OCI-LY1 (cell line): ENCODE measurements around the gene FAM200C.

ENCODE experiments used
- H2AFZ ChIP-seq: fragments of 200-600 bp; sonication (generic), shearing (Covaris generic); 2 replicates; pipeline ENCODE4 v1.6.0; 2014; ENCODE audit warnings: antibody characterized with exemption, mild to moderate bottlenecking, low read length
- H3F3A ChIP-seq: fragments of 200-600 bp; sonication (generic), shearing (Covaris generic); 2 replicates; pipeline ENCODE4 v1.6.0; 2014; ENCODE audit warnings: mild to moderate bottlenecking, antibody characterized with exemption, low read length, moderate library complexity; ENCODE audit not compliant: insufficient read depth
- H3K27ac ChIP-seq: fragments of 200-600 bp; sonication (generic); 2 replicates; pipeline ENCODE4 v1.5.1; 2014; ENCODE audit warnings: low read length, mixed run types, mild to moderate bottlenecking, low read depth; ENCODE audit not compliant: poor library complexity, severe bottlenecking
- H3K27me3 ChIP-seq: fragments of 200-600 bp; sonication (generic); 2 replicates; pipeline ENCODE4 v1.6.0; 2014; ENCODE audit warnings: antibody characterized with exemption, mild to moderate bottlenecking, low read length, moderate library complexity; ENCODE audit not compliant: insufficient read depth
- H3K36me3 ChIP-seq: fragments of 200-600 bp; sonication (generic); 2 replicates; pipeline ENCODE4 v1.6.1; 2014; ENCODE audit warnings: mild to moderate bottlenecking, antibody characterized with exemption, low read length, moderate library complexity, mixed read lengths; ENCODE audit not compliant: insufficient read depth
- H3K4me1 ChIP-seq: fragments of 200-600 bp; sonication (generic); 2 replicates; pipeline ENCODE4 v1.5.1; 2014; ENCODE audit warnings: mild to moderate bottlenecking, low read length, moderate library complexity; ENCODE audit not compliant: insufficient read depth, severe bottlenecking
- H3K4me2 ChIP-seq: fragments of 200-600 bp; sonication (generic), shearing (Covaris generic); 2 replicates; pipeline ENCODE4 v1.6.1; 2014; ENCODE audit warnings: low read length
- H3K4me3 ChIP-seq: fragments of 200-600 bp; sonication (generic); 2 replicates; pipeline ENCODE4 v1.5.1; 2014; ENCODE audit warnings: low read length, low read depth, mild to moderate bottlenecking, mixed read lengths; ENCODE audit not compliant: poor library complexity, severe bottlenecking
- H3K79me2 ChIP-seq: fragments of 200-600 bp; shearing (Covaris generic); 2 replicates; pipeline ENCODE4 v1.6.1; 2016; ENCODE audit warnings: mixed run types, low read length, mixed read lengths; ENCODE audit not compliant: insufficient read depth
- H3K9ac ChIP-seq: fragments of 200-600 bp; sonication (generic), shearing (Covaris generic); 2 replicates; pipeline ENCODE4 v1.6.1; 2014; ENCODE audit warnings: mild to moderate bottlenecking, low read length, mixed read lengths
- H3K9me2 ChIP-seq: fragments of 200-600 bp; sonication (generic), shearing (Covaris generic); 2 replicates; pipeline ENCODE4 v1.6.1; 2014; ENCODE audit warnings: low read depth, mild to moderate bottlenecking, low read length, mixed read lengths
- H3K9me3 ChIP-seq: fragments of 200-600 bp; shearing (Covaris generic); 2 replicates; pipeline ENCODE4 v1.6.1; 2014; ENCODE audit warnings: low read length, mixed read lengths
- H4K20me1 ChIP-seq: fragments of 200-600 bp; sonication (generic), shearing (Covaris generic); 2 replicates; pipeline ENCODE4 v1.6.0; 2016; ENCODE audit warnings: mild to moderate bottlenecking, low read length; ENCODE audit not compliant: insufficient read depth
- EZH2 ChIP-seq: fragments of 200-600 bp; sonication (generic), shearing (Covaris generic); IDR thresholded peaks from 2 replicates; pipeline ENCODE4 v1.8.0; 2017; ENCODE audit warnings: borderline replicate concordance, mixed run types, mild to moderate bottlenecking, antibody characterized with exemption, low read length, moderate library complexity, mixed read lengths
- TF ChIP-seq, protein P1 (sequence below): fragments of 200-600 bp; sonication (generic), shearing (Covaris generic); IDR thresholded peaks from 2 replicates; pipeline ENCODE4 v1.5.1; 2017; ENCODE audit warnings: mild to moderate bottlenecking, antibody characterized with exemption, low read length, moderate library complexity, mixed read lengths

FAM200C gene

DNA sequence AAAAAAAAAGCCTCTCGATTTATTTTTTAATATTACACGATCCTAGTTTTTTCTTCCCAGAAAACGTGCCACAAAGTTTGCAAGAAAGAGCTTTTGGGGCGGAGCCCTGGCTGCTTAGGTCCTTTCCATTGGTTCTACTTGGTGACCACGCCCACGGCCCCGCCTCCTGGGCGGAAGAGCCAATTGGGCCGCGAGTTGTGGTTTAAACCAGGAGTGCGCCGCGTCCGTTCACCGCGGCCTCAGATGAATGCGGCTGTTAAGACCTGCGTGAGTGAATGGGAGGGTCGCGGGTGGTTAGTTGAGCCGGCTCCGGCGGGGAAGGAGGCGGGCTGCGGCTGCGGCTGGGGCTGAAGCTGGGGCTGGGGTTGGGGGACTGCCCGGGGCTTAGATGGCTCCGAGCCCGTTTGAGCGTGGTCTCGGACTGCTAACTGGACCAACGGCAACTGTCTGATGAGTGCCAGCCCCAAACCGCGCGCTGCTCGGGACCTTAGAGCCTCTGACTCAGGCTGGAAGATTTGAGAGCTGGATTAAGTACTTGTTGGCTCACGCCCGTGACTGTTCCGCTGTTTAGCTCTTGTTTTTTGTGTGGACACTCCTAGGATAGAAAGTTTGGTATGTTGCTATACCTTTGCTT lies 21.9 kb upstream of the FAM200C start, which contains the start of gene PTTG1:
TSS of gene PTTG1 (plus strand) at position 231 of the 634 bp plus-strand sequence. CDS start 458 bp downstream, outside the sequence.
- no peak for TF ChIP-seq EZH2
- Histone ChIP-seq H3K27ac (peak within 1 kb of the TSS; percentile 93), H3K4me3 (peak within 1 kb of the TSS; percentile 98), H4K20me1 (no peaks in the 10 kb centered on the region), H3K4me1 (peaks cover 75% of the 10 kb centered on the region), H2AFZ (no peak within 1 kb of the TSS), H3K79me2 (peaks cover 56% of the 10 kb centered on the region), H3K27me3 (no peaks in the 10 kb centered on the region), H3K36me3 (peaks cover 49% of the 10 kb centered on the region; the same call in 1 of the 2 replicates), H3K9me3 (no peaks in the 10 kb centered on the region), H3K9me2 (no peaks in the 10 kb centered on the region), H3K9ac (peak within 1 kb of the TSS; percentile 83), H3F3A (no peaks in the 10 kb centered on the region), H3K4me2 (peak within 1 kb of the TSS; percentile 92)

DNA sequence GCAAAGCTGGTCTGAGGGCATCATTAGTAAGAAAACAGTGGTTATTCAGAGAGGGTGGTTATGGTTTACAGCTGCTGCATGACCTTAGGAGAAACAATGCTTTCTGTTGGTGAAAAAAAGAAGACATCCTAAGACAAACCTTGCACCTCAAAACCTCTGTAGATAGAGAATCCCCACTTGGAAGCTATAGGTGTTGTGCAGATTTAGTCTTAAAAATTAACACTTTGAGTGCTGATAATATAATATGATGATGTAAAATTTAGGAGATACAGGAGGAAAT lies 20.4 kb upstream of the FAM200C start:
- Histone ChIP-seq H3K4me3 (peak overlapping the region; percentile 90), H3K4me1 (peaks cover 72% of the 10 kb centered on the region), H3K9me2 (no peaks in the 10 kb centered on the region), H4K20me1 (no peaks in the 10 kb centered on the region), H3K27me3 (no peaks in the 10 kb centered on the region), H3K9me3 (no peaks in the 10 kb centered on the region), H2AFZ (peak overlapping the region; percentile 27; the same call in 1 of the 2 replicates), H3K27ac (peak overlapping the region; percentile 93), H3K9ac (peak overlapping the region; percentile 80; the same call in 1 of the 2 replicates), H3K36me3 (peaks cover 39% of the 10 kb centered on the region; the same call in 1 of the 2 replicates), H3K4me2 (peak overlapping the region; percentile 72), H3F3A (no peaks in the 10 kb centered on the region), H3K79me2 (peaks cover 55% of the 10 kb centered on the region)
- no peak for TF ChIP-seq EZH2
- TF ChIP-seq, protein P1, sequence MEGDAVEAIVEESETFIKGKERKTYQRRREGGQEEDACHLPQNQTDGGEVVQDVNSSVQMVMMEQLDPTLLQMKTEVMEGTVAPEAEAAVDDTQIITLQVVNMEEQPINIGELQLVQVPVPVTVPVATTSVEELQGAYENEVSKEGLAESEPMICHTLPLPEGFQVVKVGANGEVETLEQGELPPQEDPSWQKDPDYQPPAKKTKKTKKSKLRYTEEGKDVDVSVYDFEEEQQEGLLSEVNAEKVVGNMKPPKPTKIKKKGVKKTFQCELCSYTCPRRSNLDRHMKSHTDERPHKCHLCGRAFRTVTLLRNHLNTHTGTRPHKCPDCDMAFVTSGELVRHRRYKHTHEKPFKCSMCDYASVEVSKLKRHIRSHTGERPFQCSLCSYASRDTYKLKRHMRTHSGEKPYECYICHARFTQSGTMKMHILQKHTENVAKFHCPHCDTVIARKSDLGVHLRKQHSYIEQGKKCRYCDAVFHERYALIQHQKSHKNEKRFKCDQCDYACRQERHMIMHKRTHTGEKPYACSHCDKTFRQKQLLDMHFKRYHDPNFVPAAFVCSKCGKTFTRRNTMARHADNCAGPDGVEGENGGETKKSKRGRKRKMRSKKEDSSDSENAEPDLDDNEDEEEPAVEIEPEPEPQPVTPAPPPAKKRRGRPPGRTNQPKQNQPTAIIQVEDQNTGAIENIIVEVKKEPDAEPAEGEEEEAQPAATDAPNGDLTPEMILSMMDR = no peak

- peak overlapping the region; percentile 93 for H3K27ac ChIP-seq
- H3K79me2 ChIP-seq = peaks cover 49% of the 10 kb centered on the region
- no peaks in the 10 kb centered on the region for H4K20me1 ChIP-seq
- peaks cover 36% of the 10 kb centered on the region; the same call in 1 of the 2 replicates for H3K36me3 ChIP-seq
- peak overlapping the region; percentile 27; the same call in 1 of the 2 replicates for H2AFZ ChIP-seq
- no peak for TF ChIP-seq EZH2
- TF ChIP-seq, protein P1 = no peak
- H3K9ac ChIP-seq = peak overlapping the region; percentile 80
- H3K4me2 ChIP-seq = peak overlapping the region; percentile 72
- H3K4me1 ChIP-seq = peaks cover 66% of the 10 kb centered on the region
- no peaks in the 10 kb centered on the region for H3F3A ChIP-seq
- no peaks in the 10 kb centered on the region for H3K9me3 ChIP-seq
- no peaks in the 10 kb centered on the region for H3K27me3 ChIP-seq
- no peaks in the 10 kb centered on the region for H3K9me2 ChIP-seq
- peak overlapping the region; percentile 90 for H3K4me3 ChIP-seq
Observed at GRCh38 chr5:160419458-160420330, 19.8 kb upstream of the FAM200C start.
